Neural cell (in vitro differentiated cells): ENCODE measurements around the gene SMIM36. TPM values are rescaled to one million over a fixed set of nuclear protein-coding genes. Genes with fewer than 3 reads are reported as not detected.

Source experiments
- H2AFZ ChIP-seq: fragments of 200-600, 300-800 bp; sonication (generic), shearing (Covaris generic); 2 replicates; pipeline ENCODE4 v1.6.0; 2014; ENCODE audit warnings: low read depth, mild to moderate bottlenecking, antibody characterized with exemption, low read length, moderate library complexity
- H3F3A ChIP-seq: fragments of 200-600 bp; shearing (Covaris generic); 2 replicates; pipeline ENCODE4 v1.6.1; 2016; ENCODE audit warnings: mild to moderate bottlenecking, moderate library complexity, mixed read lengths, antibody characterized with exemption, low read length; ENCODE audit not compliant: insufficient read depth, poor library complexity, severe bottlenecking
- H3K27ac ChIP-seq: fragments of 200-600, 300-800 bp; sonication (generic), shearing (Covaris generic); 2 replicates; pipeline ENCODE4 v1.5.1; 2014; ENCODE audit warnings: mild to moderate bottlenecking, low read length, moderate library complexity
- H3K27me3 ChIP-seq: fragments of 300-800, 200-600 bp; sonication (generic), shearing (Covaris generic); 2 replicates; pipeline ENCODE4 v1.6.0; 2014; ENCODE audit warnings: mild to moderate bottlenecking, low read depth, low read length, moderate library complexity; ENCODE audit not compliant: insufficient read depth
- H3K36me3 ChIP-seq: fragments of 300-800, 200-600 bp; sonication (generic), shearing (Covaris generic); 2 replicates; pipeline ENCODE4 v1.5.1; 2014; ENCODE audit warnings: mild to moderate bottlenecking, antibody characterized with exemption, low read length, moderate library complexity; ENCODE audit not compliant: insufficient read depth
- H3K4me2 ChIP-seq: fragments of 300-800, 200-600 bp; sonication (generic), shearing (Covaris generic); 2 replicates; pipeline ENCODE4 v1.6.0; 2014; ENCODE audit warnings: mild to moderate bottlenecking, low read length
- H3K4me3 ChIP-seq: fragments of 300-800, 200-600 bp; sonication (generic), shearing (Covaris generic); 2 replicates; pipeline ENCODE4 v1.5.1; 2014; ENCODE audit warnings: mild to moderate bottlenecking, low read length, moderate library complexity
- H3K79me2 ChIP-seq: fragments of 200-600 bp; shearing (Covaris generic); replicated peaks from 2 replicates; pipeline ENCODE4 v1.6.0; 2014; ENCODE audit warnings: mild to moderate bottlenecking, low read length, moderate library complexity; ENCODE audit not compliant: insufficient read depth
- H3K9ac ChIP-seq: fragments of 300-800, 200-600 bp; sonication (generic), shearing (Covaris generic); 2 replicates; pipeline ENCODE4 v1.6.1; 2016; ENCODE audit warnings: mild to moderate bottlenecking, low read length, mixed read lengths
- H3K9me2 ChIP-seq: fragments of 200-600 bp; shearing (Covaris generic); 2 replicates; pipeline ENCODE4 v1.6.1; 2016; ENCODE audit warnings: mild to moderate bottlenecking, low read length, mixed read lengths; ENCODE audit not compliant: insufficient read depth
- H3K9me3 ChIP-seq: fragments of 200-600, 300-800 bp; sonication (generic), shearing (Covaris generic); 2 replicates; pipeline ENCODE4 v1.6.1; 2016; ENCODE audit warnings: mild to moderate bottlenecking, mixed run types, low read length, moderate library complexity, mixed read lengths
- H4K20me1 ChIP-seq: fragments of 200-600 bp; shearing (Covaris generic); 2 replicates; pipeline ENCODE4 v1.6.1; 2016; ENCODE audit warnings: mild to moderate bottlenecking, mixed run types; ENCODE audit not compliant: insufficient read depth
- CTCF ChIP-seq: fragments of 450-650 bp; IDR thresholded peaks from 2 replicates; pipeline ENCODE4 v1.5.1; 2014; ENCODE audit warnings: antibody characterized with exemption, mild to moderate bottlenecking, moderate library complexity; ENCODE audit not compliant: poor library complexity, severe bottlenecking
- EP300 ChIP-seq: fragments of 450-650 bp; conservative IDR thresholded peaks from 2 replicates; pipeline ENCODE4 v1.6.1; 2014; ENCODE audit warnings: antibody characterized with exemption, mild to moderate bottlenecking, moderate library complexity; ENCODE audit not compliant: poor library complexity, severe bottlenecking
- EZH2 ChIP-seq: fragments of 200-600, 300-800 bp; shearing (Covaris generic), sonication (generic); IDR thresholded peaks from 2 replicates; pipeline ENCODE4 v1.6.1; 2014; ENCODE audit warnings: antibody characterized with exemption, low read length, borderline replicate concordance, mild to moderate bottlenecking; ENCODE audit not compliant: insufficient read depth, poor library complexity, severe bottlenecking
- MXI1 ChIP-seq: fragments of 450-650 bp; conservative IDR thresholded peaks from 2 replicates; pipeline ENCODE4 v1.6.1; 2014; ENCODE audit warnings: antibody characterized with exemption, mild to moderate bottlenecking; ENCODE audit not compliant: poor library complexity, severe bottlenecking
- POLR2AphosphoS5 ChIP-seq: IDR thresholded peaks from 2 replicates; pipeline ENCODE4 v1.6.1; 2012
- RAD21 ChIP-seq: fragments of 450-650 bp; conservative IDR thresholded peaks from 2 replicates; pipeline ENCODE4 v1.6.1; 2014; ENCODE audit warnings: antibody characterized with exemption, mild to moderate bottlenecking, moderate library complexity
- REST ChIP-seq: IDR thresholded peaks from 2 replicates; pipeline ENCODE4 v1.6.1; 2012; ENCODE audit warnings: borderline replicate concordance
- SMC3 ChIP-seq: fragments of 450-650 bp; conservative IDR thresholded peaks from 2 replicates; pipeline ENCODE4 v1.6.1; 2014; ENCODE audit warnings: antibody characterized with exemption, mild to moderate bottlenecking, moderate library complexity; ENCODE audit not compliant: poor library complexity
- TAF1 ChIP-seq: IDR thresholded peaks from 2 replicates; pipeline ENCODE4 v1.6.1; 2012; ENCODE audit warnings: low read depth
- polyA plus RNA-seq: library from polyadenylated mRNA; depleted of rRNA; stranded (reverse); fragments of >200 nt; gene quantifications from 2 replicates; pipeline ENCODE4 v1.2.3, GENCODE V29; 2014

Gene SMIM36
- polyA plus RNA-seq, 1 donor from 2014 or later, result not detected

GRCh38 chr17:55409030-55409800 is 102.0 kb downstream of the SMIM36 start:
- TF ChIP-seq RAD21 (no peak), TAF1 (no peak), EP300 (no peak), POLR2AphosphoS5 (no peak), REST (no peak), CTCF (no peak), SMC3 (no peak), EZH2 (no peak), MXI1 (no peak)
- Histone ChIP-seq H3K4me3 (no peak overlapping the region), H3K9me2 (no peaks in the 10 kb centered on the region), H3K9ac (no peak overlapping the region), H3K9me3 (no peaks in the 10 kb centered on the region), H4K20me1 (no peaks in the 10 kb centered on the region), H3K27ac (no peak overlapping the region), H3K27me3 (no peaks in the 10 kb centered on the region), H3K4me2 (no peak overlapping the region), H3K36me3 (peaks cover 9% of the 10 kb centered on the region), H3K79me2 (no peaks in the 10 kb centered on the region), H2AFZ (no peak overlapping the region), H3F3A (no peaks in the 10 kb centered on the region)

- Histone ChIP-seq H3F3A (no peaks in the 10 kb centered on the region), H3K27ac (no peak overlapping the region), H2AFZ (no peak overlapping the region), H3K9me3 (no peaks in the 10 kb centered on the region), H3K36me3 (peaks cover 15% of the 10 kb centered on the region), H3K79me2 (no peaks in the 10 kb centered on the region), H3K27me3 (no peaks in the 10 kb centered on the region), H4K20me1 (no peaks in the 10 kb centered on the region), H3K4me3 (no peak overlapping the region), H3K9me2 (no peaks in the 10 kb centered on the region), H3K4me2 (no peak overlapping the region), H3K9ac (no peak overlapping the region)
- TF ChIP-seq CTCF, result no peak
- TF ChIP-seq EP300, result no peak
- no peak for TF ChIP-seq TAF1
- TF ChIP-seq REST, result no peak
- no peak for TF ChIP-seq EZH2
- no peak for TF ChIP-seq POLR2AphosphoS5
- TF ChIP-seq RAD21, result no peak
- no peak for TF ChIP-seq SMC3
- no peak for TF ChIP-seq MXI1
These were observed 103.3 kb downstream of the SMIM36 start for GRCh38 chr17:55407641-55408566.
